ENCODE data around the gene IER5L.
A peak's percentile ranks its signal among the peaks of the same experiment; 100 is the strongest.
"Not testable (repeated sequence)": the region's sequence is repeated elsewhere in the genome, so short reads cannot be mapped to it uniquely, and the experiment has no call there.

Gene IER5L

GRCh38 chr9:129202613-129203555 is 24.8 kb upstream of the IER5L start:
- peak; percentile 86 to 89 for DNase-seq

- DNase-seq, result no peak
These were observed 23.8 kb upstream of the IER5L start for GRCh38 chr9:129201866-129202265.

- DNase-seq, result no peak
These were observed 23.2 kb upstream of the IER5L start for GRCh38 chr9:129201289-129201688.

- no peak for DNase-seq
These were observed 22.2 kb upstream of the IER5L start for GRCh38 chr9:129200255-129200654.

- DNase-seq, result no peak
These were observed 21.0 kb upstream of the IER5L start for GRCh38 chr9:129199044-129199435.

GRCh38 chr9:129198319-129199043 is 20.4 kb upstream of the IER5L start:
- no peak for DNase-seq

- DNase-seq, result no peak
These were observed 19.9 kb upstream of the IER5L start for GRCh38 chr9:129197978-129198318.

- DNase-seq, result not testable (repeated sequence)
These were observed 19.0 kb upstream of the IER5L start for GRCh38 chr9:129197045-129197444.

- DNase-seq, result no peak
These were observed 17.5 kb upstream of the IER5L start for GRCh38 chr9:129195606-129196005.

- no peak for DNase-seq
These were observed 16.2 kb upstream of the IER5L start for GRCh38 chr9:129194221-129194620.

GRCh38 chr9:129193655-129194054 is 15.6 kb upstream of the IER5L start:
- no peak for DNase-seq

GRCh38 chr9:129191234-129191633 is 13.2 kb upstream of the IER5L start:
- no peak for DNase-seq

GRCh38 chr9:129189971-129190370 is 11.9 kb upstream of the IER5L start:
- not testable (repeated sequence) for DNase-seq

GRCh38 chr9:129187042-129187441 is 9.0 kb upstream of the IER5L start:
- DNase-seq, result no peak

- no peak for DNase-seq
These were observed 7.9 kb upstream of the IER5L start for GRCh38 chr9:129185991-129186390.

- no peak for DNase-seq
These were observed 7.3 kb upstream of the IER5L start for GRCh38 chr9:129185402-129185801.

- DNase-seq, result no peak
These were observed 6.6 kb upstream of the IER5L start for GRCh38 chr9:129184596-129185122.

- no peak for DNase-seq
These were observed 6.1 kb upstream of the IER5L start for GRCh38 chr9:129184219-129184524.

- no peak for DNase-seq
These were observed 5.6 kb upstream of the IER5L start for GRCh38 chr9:129183495-129184218.

GRCh38 chr9:129182625-129183494 is 4.8 kb upstream of the IER5L start:
- DNase-seq, result no peak

- DNase-seq, result no peak
These were observed 4.1 kb upstream of the IER5L start for GRCh38 chr9:129182122-129182521.

- no peak for DNase-seq
These were observed 3.2 kb upstream of the IER5L start for GRCh38 chr9:129181246-129181645.

Measured in stimulated activated CD4-positive, alpha-beta T cell treated with anti-CD3 and anti-CD28 coated beads, Interleukin-4, amount 100 ng/mL, for 4 hours (primary cell).